ENCODE measurements around the gene DNAL1.

Gene DNAL1

DNA sequence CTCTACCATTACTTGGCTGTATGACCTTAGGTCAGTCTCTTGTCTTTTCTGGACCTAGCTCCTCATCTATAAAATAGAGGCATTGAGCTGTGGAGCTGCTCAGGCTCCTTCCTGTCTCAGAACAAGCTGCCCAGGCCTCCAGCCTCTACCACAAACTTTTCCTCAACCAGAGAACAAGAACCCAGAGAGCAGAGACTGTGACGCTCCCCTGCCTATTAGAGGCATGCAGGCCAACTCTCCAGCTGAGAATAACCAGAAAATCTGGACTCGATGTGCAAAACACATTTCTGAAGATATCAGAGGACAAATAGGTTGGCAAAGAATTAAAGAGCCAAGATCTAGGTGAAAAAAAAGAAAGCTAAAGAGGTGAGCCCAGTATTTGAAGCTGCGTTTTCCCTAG lies 87.2 kb downstream of the DNAL1 start:
- DNase-seq: no peak
- no peak for TF ChIP-seq GATA1 (IDR thresholded peaks at IDR 0.05; ENCODE audit: low read depth, low read length)
- TF ChIP-seq POLR2A (IDR thresholded peaks at IDR 0.05; ENCODE audit: low read length): no peak

GRCh38 chr14:73736842-73737241 lies 92.1 kb downstream of the DNAL1 start:
- DNase-seq: no peak
- no peak for TF ChIP-seq POLR2A (IDR thresholded peaks at IDR 0.05; ENCODE audit: low read length)
- no peak for TF ChIP-seq GATA1 (IDR thresholded peaks at IDR 0.05; ENCODE audit: low read depth, low read length)

DNA sequence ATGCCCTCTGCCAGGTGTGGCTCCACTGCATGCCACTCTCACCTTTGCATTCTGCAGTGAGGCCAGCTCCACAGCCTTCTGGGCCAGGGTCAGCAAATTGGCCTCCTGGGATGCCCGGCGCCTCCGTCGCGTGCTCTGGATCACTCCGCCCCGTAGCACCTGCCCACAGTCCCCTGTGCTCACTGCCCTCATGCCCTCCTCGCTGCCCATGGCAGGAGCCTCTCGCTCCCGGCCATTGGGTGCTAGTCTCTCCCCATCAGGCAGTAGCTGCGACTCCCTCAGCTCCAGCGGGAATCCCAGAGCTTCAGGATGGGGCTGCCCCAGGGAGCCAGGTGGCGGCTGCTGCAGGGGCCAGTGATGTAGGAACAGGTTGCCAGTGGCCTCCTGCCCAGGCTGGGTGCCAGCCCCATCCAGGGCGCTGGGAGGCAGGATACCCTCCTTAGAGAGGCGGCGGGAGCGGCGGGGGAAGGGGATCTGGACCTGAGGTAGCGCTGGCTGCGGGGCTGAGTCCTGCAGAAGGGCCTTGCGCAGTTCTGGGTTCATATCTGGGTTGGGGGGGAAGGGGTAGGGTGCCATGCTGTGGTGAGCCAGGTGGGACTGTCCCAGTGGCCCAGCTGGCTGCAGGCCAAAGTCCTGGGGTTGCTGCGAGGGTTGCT lies 93.9 kb downstream of the DNAL1 start:
- DNase-seq: no peak
- TF ChIP-seq POLR2A (IDR thresholded peaks at IDR 0.05; ENCODE audit: low read length): no peak
- TF ChIP-seq GATA1 (IDR thresholded peaks at IDR 0.05; ENCODE audit: low read depth, low read length): no peak

- DNase-seq: no peak
- TF ChIP-seq POLR2A (IDR thresholded peaks at IDR 0.05; ENCODE audit: low read length) (no peak), GATA1 (IDR thresholded peaks at IDR 0.05; ENCODE audit: low read depth, low read length) (no peak)
Observed at GRCh38 chr14:73739174-73739898, 94.5 kb downstream of the DNAL1 start.

- no peak for TF ChIP-seq POLR2A (IDR thresholded peaks at IDR 0.05; ENCODE audit: low read length)
- no peak for TF ChIP-seq GATA1 (IDR thresholded peaks at IDR 0.05; ENCODE audit: low read depth, low read length)
- DNase-seq: no peak
Observed at GRCh38 chr14:73739899-73740617, 95.3 kb downstream of the DNAL1 start.

DNA sequence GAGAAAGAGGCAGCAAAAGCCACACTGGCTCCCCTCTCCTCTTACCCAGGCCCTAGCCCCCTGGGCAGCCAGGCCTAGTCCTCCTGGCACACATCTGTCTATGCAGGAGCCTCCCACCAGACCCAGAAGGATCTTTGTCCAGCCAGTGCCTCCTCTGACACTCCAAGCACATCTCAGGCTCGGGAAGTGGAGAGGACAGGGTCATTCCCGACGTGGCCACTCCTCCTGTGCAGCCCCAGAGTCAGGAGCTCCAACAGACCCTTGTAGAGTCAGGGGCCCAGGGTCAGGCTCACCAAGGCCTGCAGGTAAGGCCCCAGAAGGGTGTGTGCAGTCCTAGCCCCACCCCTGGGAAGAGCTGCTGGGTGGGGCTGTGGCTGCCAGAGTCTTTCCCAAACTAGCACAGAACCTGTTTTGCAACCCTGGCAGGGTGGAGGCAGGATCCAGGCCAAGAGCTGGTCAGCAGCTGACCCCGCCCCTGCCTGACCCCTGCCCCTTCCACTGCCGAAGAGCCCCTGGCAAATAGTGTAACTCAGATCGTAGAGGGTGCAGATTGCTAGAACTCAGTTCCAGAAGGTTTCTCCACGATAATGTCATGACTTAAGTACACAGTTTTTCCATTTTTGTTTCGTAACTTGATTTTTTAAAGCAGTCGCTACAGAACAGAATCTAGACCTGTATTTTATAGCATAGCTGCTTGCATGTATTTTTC lies 96.0 kb downstream of the DNAL1 start:
- DNase-seq: peak; percentile 53 to 71

GRCh38 chr14:73741386-73741875 lies 96.6 kb downstream of the DNAL1 start:
- TF ChIP-seq POLR2A (IDR thresholded peaks at IDR 0.05; ENCODE audit: low read length) (peak; percentile 71), GATA1 (IDR thresholded peaks at IDR 0.05; ENCODE audit: low read depth, low read length) (peak; percentile 24)
- DNase-seq: peak; percentile 97

More for the DNA sequence above, 96.0 kb downstream of the DNAL1 start:
- TF ChIP-seq GATA1 (IDR thresholded peaks at IDR 0.05; ENCODE audit: low read depth, low read length) (no peak), POLR2A (IDR thresholded peaks at IDR 0.05; ENCODE audit: low read length) (no peak)

GRCh38 chr14:73741876-73742519 lies 97.2 kb downstream of the DNAL1 start:
- DNase-seq: peak; percentile 77 to 81
- no peak for TF ChIP-seq GATA1 (IDR thresholded peaks at IDR 0.05; ENCODE audit: low read depth, low read length)
- peak; percentile 63 for TF ChIP-seq POLR2A (IDR thresholded peaks at IDR 0.05; ENCODE audit: low read length)

GRCh38 chr14:73742520-73743238 lies 97.9 kb downstream of the DNAL1 start:
- TF ChIP-seq POLR2A (IDR thresholded peaks at IDR 0.05; ENCODE audit: low read length): no peak
- TF ChIP-seq GATA1 (IDR thresholded peaks at IDR 0.05; ENCODE audit: low read depth, low read length): no peak
- DNase-seq: peak in 1 of 2 experiments; percentile 67

- TF ChIP-seq POLR2A (IDR thresholded peaks at IDR 0.05; ENCODE audit: low read length): no peak
- no peak for TF ChIP-seq GATA1 (IDR thresholded peaks at IDR 0.05; ENCODE audit: low read depth, low read length)
- peak; percentile 67 to 78 for DNase-seq
Observed at GRCh38 chr14:73743431-73743931, 98.7 kb downstream of the DNAL1 start.

GRCh38 chr14:73744175-73744867 lies 99.5 kb downstream of the DNAL1 start:
- DNase-seq: peak; percentile 30 to 54

More at GRCh38 chr14:73744175-73744867, 99.5 kb downstream of the DNAL1 start:
- no peak for TF ChIP-seq POLR2A (IDR thresholded peaks at IDR 0.05; ENCODE audit: low read length)
